ENCODE data around the gene CHRNA5.

GRCh38 chr15:78619022-78619950 lies 54.0 kb downstream of the CHRNA5 start:
- TF ChIP-seq, protein P1, sequence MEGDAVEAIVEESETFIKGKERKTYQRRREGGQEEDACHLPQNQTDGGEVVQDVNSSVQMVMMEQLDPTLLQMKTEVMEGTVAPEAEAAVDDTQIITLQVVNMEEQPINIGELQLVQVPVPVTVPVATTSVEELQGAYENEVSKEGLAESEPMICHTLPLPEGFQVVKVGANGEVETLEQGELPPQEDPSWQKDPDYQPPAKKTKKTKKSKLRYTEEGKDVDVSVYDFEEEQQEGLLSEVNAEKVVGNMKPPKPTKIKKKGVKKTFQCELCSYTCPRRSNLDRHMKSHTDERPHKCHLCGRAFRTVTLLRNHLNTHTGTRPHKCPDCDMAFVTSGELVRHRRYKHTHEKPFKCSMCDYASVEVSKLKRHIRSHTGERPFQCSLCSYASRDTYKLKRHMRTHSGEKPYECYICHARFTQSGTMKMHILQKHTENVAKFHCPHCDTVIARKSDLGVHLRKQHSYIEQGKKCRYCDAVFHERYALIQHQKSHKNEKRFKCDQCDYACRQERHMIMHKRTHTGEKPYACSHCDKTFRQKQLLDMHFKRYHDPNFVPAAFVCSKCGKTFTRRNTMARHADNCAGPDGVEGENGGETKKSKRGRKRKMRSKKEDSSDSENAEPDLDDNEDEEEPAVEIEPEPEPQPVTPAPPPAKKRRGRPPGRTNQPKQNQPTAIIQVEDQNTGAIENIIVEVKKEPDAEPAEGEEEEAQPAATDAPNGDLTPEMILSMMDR (IDR thresholded peaks at IDR 0.05), result no peak
- TF ChIP-seq POLR2A (IDR thresholded peaks at IDR 0.05), result no peak
- no peak for TF ChIP-seq POLR2AphosphoS5 (IDR thresholded peaks at IDR 0.05)
